HG03060 (cell line): ENCODE results near the gene MYMK.

Experiments used
- ATAC-seq: cut with Tn5 transposase; IDR thresholded peaks from one replicate; pipeline ENCODE4 v1.9.1; 2021; ENCODE audit warnings: low read depth, moderate number of reproducible peaks; ENCODE audit not compliant: unreplicated experiment

Gene MYMK

GRCh38 chr9:133536080-133536479 lies 11.3 kb upstream of the MYMK start:
- ATAC-seq = no peak

DNA sequence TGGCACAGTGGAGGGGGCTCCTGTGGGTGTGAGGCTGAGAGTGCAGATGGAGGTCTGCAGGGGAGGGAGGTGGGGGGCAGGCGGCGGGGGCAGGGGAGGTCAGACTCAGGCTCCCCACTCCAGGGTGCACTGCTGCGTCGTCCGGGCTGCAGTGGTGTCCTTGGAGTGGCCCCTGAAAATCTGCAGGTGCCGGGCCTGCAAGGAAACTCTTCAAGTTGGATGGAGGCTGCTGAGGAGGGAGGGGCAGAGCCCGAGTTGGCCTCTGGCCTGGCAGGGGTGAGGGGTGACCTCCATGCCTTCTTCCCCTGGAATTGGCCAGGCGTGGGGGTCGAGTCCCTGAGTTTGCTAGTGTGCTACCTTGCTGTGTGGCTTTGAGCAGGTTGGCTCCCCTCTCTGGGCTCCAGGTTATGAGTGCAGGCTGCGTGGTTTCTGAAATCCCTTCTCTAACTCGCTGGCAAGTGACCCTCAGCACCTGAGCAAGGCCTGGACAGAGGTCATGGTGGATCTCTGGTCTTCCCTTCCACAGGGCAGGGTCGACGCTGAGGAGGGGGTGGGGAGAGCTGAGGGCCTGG lies 10.6 kb upstream of the MYMK start:
- ATAC-seq = no peak

- ATAC-seq = no peak
Observed at GRCh38 chr9:133534346-133535291, 9.9 kb upstream of the MYMK start, which contains the start of gene ADAMTSL2. TSS of gene ADAMTSL2 (plus strand) at chr9:133534704. CDS start at chr9:133536713, 2,009 bp downstream.

- no peak for ATAC-seq
Observed at GRCh38 chr9:133533857-133534256, 9.1 kb upstream of the MYMK start.

DNA sequence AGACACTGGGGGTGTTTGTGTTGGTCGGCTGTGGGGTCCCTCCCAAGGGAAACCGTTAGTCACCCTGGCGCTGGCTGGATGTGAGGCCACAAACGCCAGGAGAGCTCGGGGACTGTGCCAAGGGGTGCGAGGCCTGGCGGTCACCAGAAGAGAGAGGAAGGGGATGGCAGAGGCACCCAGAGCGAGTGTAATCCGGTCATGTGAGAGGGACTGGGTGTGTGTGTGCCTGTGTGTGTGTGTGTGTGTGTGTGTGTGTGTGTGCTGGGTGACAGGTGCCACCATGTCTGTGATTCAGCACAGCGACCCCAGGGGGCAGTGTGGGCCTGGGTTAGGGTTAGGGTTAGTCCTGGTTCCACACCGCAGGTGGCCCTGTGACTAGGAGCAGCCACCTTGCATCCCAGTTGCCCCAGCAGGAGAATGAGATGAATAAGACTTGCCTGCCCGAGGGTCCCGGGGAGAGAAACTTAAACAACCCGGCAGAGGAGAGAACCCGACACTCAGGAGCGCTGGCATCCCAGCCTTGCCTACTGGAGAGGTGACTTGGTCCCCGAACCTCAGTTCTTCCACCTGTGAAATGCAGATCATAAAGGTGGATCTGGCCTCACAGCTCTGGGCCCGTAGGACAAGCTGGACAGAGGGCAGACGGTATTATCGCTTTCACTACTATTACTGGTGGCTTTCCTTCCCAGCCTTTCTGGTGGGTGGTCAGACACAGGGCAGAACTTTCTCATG lies 8.3 kb upstream of the MYMK start:
- no peak for ATAC-seq

DNA sequence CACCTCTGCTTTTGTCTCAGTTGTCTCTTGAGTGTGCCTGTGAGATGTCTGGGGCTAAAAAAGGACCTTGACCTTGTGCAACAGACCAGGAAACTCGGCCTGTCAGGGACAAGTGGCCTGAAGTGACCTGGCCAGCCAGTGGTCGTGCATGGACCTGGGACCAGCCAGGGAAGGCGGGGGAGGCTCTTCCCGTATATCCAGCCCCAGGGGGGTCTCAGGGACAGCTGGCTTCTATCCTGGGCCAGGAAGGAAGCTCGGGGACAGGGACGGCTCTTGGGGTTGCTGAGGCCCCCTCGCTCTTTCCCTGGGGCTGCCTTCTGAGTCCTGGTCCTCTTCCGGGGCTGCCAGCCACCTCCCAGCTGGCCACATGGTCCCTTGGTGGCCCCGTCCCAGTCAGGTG lies 6.5 kb upstream of the MYMK start:
- no peak for ATAC-seq

- ATAC-seq = no peak
Observed at GRCh38 chr9:133529874-133530273, 5.1 kb upstream of the MYMK start.

DNA sequence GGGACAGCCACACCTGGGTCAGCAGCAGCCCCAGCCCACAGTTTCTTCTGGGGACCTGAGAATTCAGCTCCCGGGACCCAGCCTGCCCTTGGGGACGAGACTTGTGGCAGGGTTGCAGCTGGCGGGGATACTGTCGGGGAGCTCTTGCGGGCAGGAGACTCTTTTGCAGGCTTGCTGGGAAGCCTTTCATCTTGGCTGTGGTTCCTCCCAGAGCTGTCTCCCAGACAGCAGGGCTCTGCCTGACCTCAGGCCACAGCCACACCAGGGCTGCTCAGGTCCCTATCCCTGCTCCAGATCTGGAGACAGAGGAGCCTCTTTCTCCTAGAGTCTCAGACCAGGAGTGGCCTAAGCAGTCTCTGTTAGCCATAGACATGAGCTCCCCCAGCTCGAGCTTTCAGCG lies 4.7 kb upstream of the MYMK start:
- ATAC-seq = no peak

DNA sequence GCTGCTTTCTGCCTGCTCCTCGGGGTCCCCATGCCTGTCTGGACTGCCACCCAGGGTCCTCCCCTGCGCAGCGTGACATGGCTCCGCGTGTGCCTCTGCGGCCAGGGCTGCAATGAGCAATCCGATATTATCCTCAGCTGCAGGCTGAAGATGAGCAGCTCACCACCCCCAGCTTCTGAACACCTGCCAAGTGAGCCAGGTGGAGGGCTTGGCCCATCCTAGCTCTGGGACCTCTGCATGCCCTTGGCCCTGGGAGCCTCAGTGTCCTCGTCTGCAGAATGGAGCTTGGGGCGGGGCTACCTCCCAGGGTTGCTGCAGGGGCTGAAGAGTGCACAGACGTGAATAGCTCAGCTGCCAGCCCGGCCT lies 4.1 kb upstream of the MYMK start:
- ATAC-seq = no peak

GRCh38 chr9:133528001-133528875 lies 3.5 kb upstream of the MYMK start:
- ATAC-seq = no peak

DNA sequence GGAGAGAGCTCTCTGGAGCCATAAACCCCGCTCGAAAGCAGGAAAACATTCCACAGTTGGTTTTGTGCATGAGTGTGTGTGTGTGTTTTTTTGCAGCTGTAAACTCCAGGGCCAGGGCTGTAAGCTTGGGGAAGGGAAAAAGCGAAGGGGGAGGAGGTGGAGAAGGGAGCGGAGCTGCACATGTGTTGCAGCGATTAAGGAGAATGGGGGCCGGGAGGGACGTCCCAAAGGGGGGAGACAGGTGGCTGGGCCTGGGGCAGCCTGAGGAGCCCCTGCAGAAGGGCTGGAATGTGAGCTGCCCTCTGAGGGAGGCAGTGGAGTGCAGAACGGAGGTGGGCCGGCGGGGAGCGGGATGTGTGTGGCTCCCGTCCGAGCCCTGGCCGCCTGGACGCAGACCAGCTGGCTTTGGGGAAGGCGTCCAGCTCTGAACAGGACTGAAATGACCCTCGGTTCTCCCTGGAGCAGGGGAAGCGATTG lies 2.7 kb upstream of the MYMK start:
- no peak for ATAC-seq

- ATAC-seq = no peak
Observed at GRCh38 chr9:133526721-133527321, 2.1 kb upstream of the MYMK start.

GRCh38 chr9:133525677-133526076 lies 918 bp upstream of the MYMK start:
- no peak for ATAC-seq

- no peak for ATAC-seq
Observed at GRCh38 chr9:133524146-133524545, 613 bp downstream of the MYMK start.

- no peak for ATAC-seq
Observed at GRCh38 chr9:133523106-133523505, 1.7 kb downstream of the MYMK start.

DNA sequence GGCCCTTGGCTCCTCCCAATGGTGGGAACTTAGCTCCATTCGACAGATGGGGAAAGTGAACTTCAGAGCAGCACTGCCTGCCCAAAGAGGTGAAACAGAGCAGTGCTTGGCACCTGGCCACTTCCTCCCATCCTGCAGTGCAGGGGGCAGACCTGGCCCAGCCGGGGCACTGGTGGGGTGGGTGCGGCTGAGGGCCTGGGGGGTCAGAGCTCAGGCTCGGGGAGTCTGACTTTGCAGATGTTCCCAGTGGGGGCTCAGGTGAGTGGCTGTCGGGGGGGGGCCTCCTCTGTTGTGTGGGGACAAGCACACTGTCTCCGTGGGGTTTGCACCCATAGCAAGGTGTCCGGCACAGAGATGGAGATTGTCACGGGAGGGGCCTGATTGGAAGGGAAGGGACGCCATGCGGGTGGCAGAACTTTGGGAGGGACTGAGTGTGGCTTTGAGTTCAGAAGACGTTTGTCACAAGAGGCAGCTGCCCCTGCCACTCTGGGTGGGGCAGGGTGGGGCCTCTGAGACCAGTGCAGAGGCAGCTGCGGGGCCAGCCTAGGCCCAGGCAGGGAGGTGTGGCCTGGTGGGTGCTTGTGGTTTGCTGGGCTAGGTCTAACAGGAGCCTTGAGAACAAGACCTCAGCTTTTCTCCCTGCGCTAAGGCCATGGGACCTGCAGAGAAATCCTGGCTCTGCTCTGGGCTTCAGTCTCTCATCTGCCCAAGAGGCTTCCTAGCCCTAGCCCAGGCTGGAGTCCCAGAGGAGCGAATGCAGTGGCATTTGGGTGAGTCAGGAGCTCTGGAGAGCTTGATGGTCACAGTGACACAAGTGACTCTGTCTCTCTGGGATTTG lies 2.5 kb downstream of the MYMK start:
- no peak for ATAC-seq

GRCh38 chr9:133521122-133522072 lies 3.4 kb downstream of the MYMK start:
- ATAC-seq = no peak
